ENCODE results near the gene TRAF3. TPM values are rescaled to one million over a fixed set of nuclear protein-coding genes. Genes with fewer than 3 reads are reported as not detected.
"Not testable (repeated sequence)": the region's sequence is repeated elsewhere in the genome, so short reads cannot be mapped to it uniquely, and the experiment has no call there.

TRAF3 gene
- total RNA-seq, 4 donors from 2014 or later: 5.5 to 14.7 (median 6.9) TPM

GRCh38 chr14:102873131-102873530 is 95.9 kb downstream of the TRAF3 start:
- ATAC-seq: no peak
- in situ Hi-C loops (cut with MboI; ENCODE audit: low sequenced_read_pairs in 4 of 4): no loop called here
- no peaks in the 10 kb centered on the region for H3K27me3 ChIP-seq
- H3K27ac ChIP-seq: no peak overlapping the region
- no peak for DNase-seq
- H3K36me3 ChIP-seq: peaks cover 0 to 23% of the 10 kb centered on the region in 2 donors
- TF ChIP-seq POLR2A (IDR thresholded peaks at IDR 0.05) (no peak), CTCF (IDR thresholded peaks at IDR 0.05 in 4 of 5, conservative IDR thresholded peaks at IDR 0.05 in 1 of 5) (no peak)
- intact Hi-C loops (cut with DNase I; ENCODE audit: low total_unique reads): no loop called here
- H3K4me3 ChIP-seq: no peak overlapping the region
- H3K9me3 ChIP-seq: no peaks in the 10 kb centered on the region
- peaks cover 0 to 7% of the 10 kb centered on the region in 2 donors for H3K4me1 ChIP-seq

GRCh38 chr14:102873546-102874061 is 96.4 kb downstream of the TRAF3 start:
- Histone ChIP-seq H3K36me3 (peaks cover 0 to 23% of the 10 kb centered on the region in 2 donors), H3K4me1 (peaks cover 0 to 7% of the 10 kb centered on the region in 2 donors), H3K27me3 (no peaks in the 10 kb centered on the region), H3K4me3 (no peak overlapping the region), H3K9me3 (no peaks in the 10 kb centered on the region), H3K27ac (no peak overlapping the region)
- DNase-seq: no peak
- ATAC-seq: no peak
- in situ Hi-C loops (cut with MboI; ENCODE audit: low sequenced_read_pairs in 4 of 4): no loop called here
- intact Hi-C loops (cut with DNase I; ENCODE audit: low total_unique reads): no loop called here
- no peak for TF ChIP-seq POLR2A (IDR thresholded peaks at IDR 0.05)

GRCh38 chr14:102875652-102876051 is 98.4 kb downstream of the TRAF3 start:
- H3K4me1 ChIP-seq: peaks cover 0 to 7% of the 10 kb centered on the region in 2 donors
- no peaks in the 10 kb centered on the region for H3K27me3 ChIP-seq
- no peaks in the 10 kb centered on the region for H3K9me3 ChIP-seq
- H3K36me3 ChIP-seq: peaks cover 0 to 23% of the 10 kb centered on the region in 2 donors
- no peak for ATAC-seq
- in situ Hi-C loops (cut with MboI; ENCODE audit: low sequenced_read_pairs in 4 of 4): no loop called here
- no peak for TF ChIP-seq CTCF (IDR thresholded peaks at IDR 0.05 in 4 of 5, conservative IDR thresholded peaks at IDR 0.05 in 1 of 5)
- no peak for TF ChIP-seq POLR2A (IDR thresholded peaks at IDR 0.05)
- intact Hi-C loops (cut with DNase I; ENCODE audit: low total_unique reads): no loop called here
- H3K4me3 ChIP-seq: no peak overlapping the region
- DNase-seq: no peak
- H3K27ac ChIP-seq: no peak overlapping the region

- H3K27me3 ChIP-seq; in situ Hi-C loops (cut with MboI; ENCODE audit: low sequenced_read_pairs in 4 of 4); H3K4me1 ChIP-seq; ATAC-seq; intact Hi-C loops (cut with DNase I; ENCODE audit: low total_unique reads); H3K4me3 ChIP-seq; H3K27ac ChIP-seq; H3K9me3 ChIP-seq; DNase-seq: not testable (repeated sequence)
- peaks cover 0 to 23% of the 10 kb centered on the region in 2 donors for H3K36me3 ChIP-seq
Measured at GRCh38 chr14:102877511-102877910, 100.3 kb downstream of the TRAF3 start.

- Histone ChIP-seq H3K9me3 (no peaks in the 10 kb centered on the region), H3K27me3 (no peaks in the 10 kb centered on the region), H3K27ac (no peak overlapping the region), H3K4me3 (no peak overlapping the region), H3K36me3 (peaks cover 0 to 23% of the 10 kb centered on the region in 2 donors), H3K4me1 (peaks cover 6 to 8% of the 10 kb centered on the region in 2 donors)
- intact Hi-C loops (cut with DNase I; ENCODE audit: low total_unique reads): no loop called here
- no peak for TF ChIP-seq POLR2A (IDR thresholded peaks at IDR 0.05)
- TF ChIP-seq CTCF (IDR thresholded peaks at IDR 0.05 in 4 of 5, conservative IDR thresholded peaks at IDR 0.05 in 1 of 5): no peak
- no peak for ATAC-seq
- no peak for DNase-seq
- in situ Hi-C loops (cut with MboI; ENCODE audit: low sequenced_read_pairs in 4 of 4): no loop called here
Measured at GRCh38 chr14:102878174-102878969, 101.1 kb downstream of the TRAF3 start.
